C4-2B (cell line): Measurements from ENCODE around the gene C1orf50.

ENCODE experiments used
- CTCF ChIP-seq: fragments of 450-650 bp; conservative IDR thresholded peaks from 2 replicates; pipeline ENCODE4 v1.5.1; 2017; ENCODE audit warnings: mild to moderate bottlenecking
- ZFX ChIP-seq: fragments of 450-650 bp; IDR thresholded peaks from 2 replicates; pipeline ENCODE4 v1.6.1; 2017

DNA sequence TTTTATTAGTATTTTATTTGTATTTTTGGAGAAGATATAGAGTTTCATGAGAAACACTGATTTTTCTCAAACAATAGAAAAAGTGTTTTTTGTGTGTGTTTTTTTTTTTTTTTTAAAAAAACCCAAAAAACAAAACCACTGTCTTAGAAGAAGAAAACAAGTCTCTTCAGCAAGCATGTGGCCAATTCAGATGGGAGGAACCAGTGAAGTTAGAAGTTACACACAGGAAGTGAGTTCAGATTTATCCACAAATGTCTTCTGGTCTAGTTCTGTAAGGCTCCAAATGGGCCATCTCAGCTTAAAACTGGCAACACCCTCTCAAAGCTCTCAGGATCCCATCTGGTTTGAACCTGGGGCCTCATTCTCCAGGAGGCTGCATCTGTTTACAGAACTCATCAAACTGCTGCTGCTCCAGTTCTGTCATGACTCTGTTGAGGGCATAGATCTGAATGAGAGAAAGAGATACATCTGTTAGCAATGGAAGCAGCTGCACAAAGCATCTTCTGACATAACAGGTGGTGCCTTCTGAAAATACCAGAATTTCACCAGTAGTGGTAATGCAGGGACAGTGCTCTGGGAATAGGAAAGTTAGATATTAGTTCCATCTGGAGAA lies 40.1 kb downstream of the C1orf50 start:
- TF ChIP-seq CTCF = no peak
- TF ChIP-seq ZFX = no peak
